Upper lobe of left lung (tissue), 6 donors: ENCODE results near the gene BTAF1. TPM values are rescaled to one million over a fixed set of nuclear protein-coding genes. Genes with fewer than 3 reads are reported as not detected.

Source experiments
- ATAC-seq, 2 donors: fragments of 200-7000 bp; cut with Tn5 transposase; one replicate each; pipeline ENCODE4 v1.9.1; 2022; ENCODE audit warnings: mild to moderate bottlenecking in 2 of 2, moderate library complexity in 2 of 2; ENCODE audit not compliant: low FRiP score in 2 of 2
- DNase-seq, 2 donors: peaks; one replicate each; pipeline ENCODE4 v3.0.0-alpha.2; 2019 to 2020
- H3K27ac ChIP-seq, 4 donors: fragments of 200-600 bp; sonication (generic); one replicate each; pipeline ENCODE4 v1.5.1; 2016 to 2019
- H3K27me3 ChIP-seq, 4 donors: fragments of 200-600 bp; sonication (generic); one replicate each; pipeline ENCODE4 v1.5.1; 2017 to 2019
- H3K36me3 ChIP-seq, 4 donors: fragments of 200-600 bp; sonication (generic); one replicate each; pipeline ENCODE4 v1.5.1; 2016 to 2019
- H3K4me1 ChIP-seq, 4 donors: fragments of 200-600 bp; sonication (generic); one replicate each; pipeline ENCODE4 v1.5.1; 2018 to 2019
- H3K4me3 ChIP-seq, 4 donors: fragments of 200-600 bp; sonication (generic); one replicate each; pipeline ENCODE4 v1.5.1; 2017 to 2019; ENCODE audit warnings: mild to moderate bottlenecking in 2 of 4, moderate library complexity in 1 of 4
- H3K9me3 ChIP-seq, 4 donors: fragments of 200-600 bp; sonication (generic); one replicate each; pipeline ENCODE4 v1.5.1; 2018 to 2019
- EP300 ChIP-seq, 4 donors: sonication (generic); formaldehyde crosslinking; IDR thresholded peaks; one replicate each; pipeline ENCODE4 v1.5.1; 2017; ENCODE audit warnings: antibody characterized with exemption in 4 of 4, control low read depth in 2 of 4
- POLR2A ChIP-seq, 4 donors: fragments of 450-650 bp; IDR thresholded peaks; one replicate each; pipeline ENCODE4 v1.5.1; 2016 to 2017; ENCODE audit warnings: antibody characterized with exemption in 4 of 4, mild to moderate bottlenecking in 2 of 4
- POLR2AphosphoS5 ChIP-seq, 2 donors: sonication (generic); formaldehyde crosslinking; IDR thresholded peaks; one replicate each; pipeline ENCODE4 v1.5.1; 2017; ENCODE audit warnings: antibody characterized with exemption in 2 of 2
- WGBS, 2 donors: methylation state at CpG; one replicate each; pipeline ENCODE4 v1.1.5; 2017 to 2018; 5-methylcytosine and 5-hydroxymethylcytosine counted together
- total RNA-seq, 6 donors: library from RNA; depleted of rRNA in 4 of 6; stranded (reverse); fragments of >200 nt in 4 of 6; gene quantifications; one replicate each; pipeline versions ENCODE4 v1.1.0 to v1.2.1, GENCODE V29; 2016 to 2021
- TF ChIP-seq, protein P1 (sequence below), 6 experiments: fragments of 450-650 bp in 4 of 6; fragments of 200-600 bp in 2 of 6; sonication (generic) in 2 of 6; IDR thresholded peaks; one replicate each; pipeline ENCODE4 v1.5.1; 2016 to 2019; ENCODE audit warnings: antibody characterized with exemption in 6 of 6
- donor health status: DM: no; HTN: no; CAD: no; lungs with moderate emphysema.
- donor health status: DM: no; HTN: yes; CAD: no; lungs with severe emphysema.

Gene BTAF1
- total RNA-seq, 6 donors from 2014 or later: 22.0 to 68.1 (median 32.9) TPM

DNA sequence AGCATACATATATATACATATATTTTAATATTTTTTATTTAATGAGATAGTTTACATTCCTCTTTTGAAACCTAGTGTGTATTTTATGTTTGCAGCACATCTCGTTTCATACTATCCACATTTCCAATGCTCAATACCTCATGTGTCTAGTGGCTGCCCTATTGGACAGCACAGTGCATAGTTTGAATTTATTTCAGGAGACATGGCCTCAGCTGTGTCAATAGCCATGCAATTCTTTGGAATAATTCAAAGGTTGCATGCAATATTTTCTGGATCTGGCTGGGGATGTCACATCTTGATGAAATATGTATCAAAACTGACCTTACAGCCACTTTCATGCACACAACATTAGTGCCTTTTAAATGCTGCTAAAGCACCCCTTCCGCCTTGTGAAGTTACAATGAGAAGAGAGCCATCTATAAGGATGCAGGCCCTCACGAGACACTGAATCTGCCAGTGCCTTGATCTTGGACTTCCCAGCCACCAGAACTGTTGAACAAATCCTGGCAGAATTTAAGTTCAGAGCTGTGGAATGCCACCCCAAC, 27.3 kb upstream of the BTAF1 start:
- Histone ChIP-seq H3K27ac (no peak overlapping the region), H3K4me1 (peaks cover 0 to under 1% (median 0%) of the 10 kb centered on the region in 4 donors), H3K36me3 (no peaks in the 10 kb centered on the region), H3K27me3 (no peaks in the 10 kb centered on the region), H3K9me3 (no peaks in the 10 kb centered on the region), H3K4me3 (no peak overlapping the region)
- TF ChIP-seq EP300 (IDR thresholded peaks at IDR 0.05) (no peak), POLR2A (IDR thresholded peaks at IDR 0.05) (no peak), POLR2AphosphoS5 (IDR thresholded peaks at IDR 0.05) (no peak)
- TF ChIP-seq, protein P1, sequence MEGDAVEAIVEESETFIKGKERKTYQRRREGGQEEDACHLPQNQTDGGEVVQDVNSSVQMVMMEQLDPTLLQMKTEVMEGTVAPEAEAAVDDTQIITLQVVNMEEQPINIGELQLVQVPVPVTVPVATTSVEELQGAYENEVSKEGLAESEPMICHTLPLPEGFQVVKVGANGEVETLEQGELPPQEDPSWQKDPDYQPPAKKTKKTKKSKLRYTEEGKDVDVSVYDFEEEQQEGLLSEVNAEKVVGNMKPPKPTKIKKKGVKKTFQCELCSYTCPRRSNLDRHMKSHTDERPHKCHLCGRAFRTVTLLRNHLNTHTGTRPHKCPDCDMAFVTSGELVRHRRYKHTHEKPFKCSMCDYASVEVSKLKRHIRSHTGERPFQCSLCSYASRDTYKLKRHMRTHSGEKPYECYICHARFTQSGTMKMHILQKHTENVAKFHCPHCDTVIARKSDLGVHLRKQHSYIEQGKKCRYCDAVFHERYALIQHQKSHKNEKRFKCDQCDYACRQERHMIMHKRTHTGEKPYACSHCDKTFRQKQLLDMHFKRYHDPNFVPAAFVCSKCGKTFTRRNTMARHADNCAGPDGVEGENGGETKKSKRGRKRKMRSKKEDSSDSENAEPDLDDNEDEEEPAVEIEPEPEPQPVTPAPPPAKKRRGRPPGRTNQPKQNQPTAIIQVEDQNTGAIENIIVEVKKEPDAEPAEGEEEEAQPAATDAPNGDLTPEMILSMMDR (IDR thresholded peaks at IDR 0.05): no peak
- 89% methylated on average over 3 of the region's 3 CpGs for WGBS, 2 donors
- ATAC-seq (no peak), DNase-seq (no peak)

DNA sequence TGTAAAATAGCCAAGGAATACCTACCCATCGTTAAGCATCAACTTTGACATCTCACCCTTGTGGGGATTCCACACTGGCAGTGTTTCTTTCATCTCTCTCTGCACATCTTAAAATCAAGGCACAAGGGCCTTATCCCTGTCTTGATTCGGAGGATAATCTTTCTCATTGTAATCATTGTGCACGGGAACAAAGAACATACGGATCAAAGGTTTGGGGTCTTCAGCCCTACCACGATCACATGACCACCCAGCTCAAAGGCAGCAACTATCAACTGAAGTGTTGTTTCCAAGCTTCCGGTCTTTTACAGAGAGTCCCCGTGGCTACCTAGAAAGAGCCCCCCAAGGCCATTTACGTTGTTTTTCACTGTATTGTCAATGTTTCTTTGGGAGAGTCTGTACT, 26.1 kb upstream of the BTAF1 start:
- no peak overlapping the region for H3K4me3 ChIP-seq
- no peak overlapping the region for H3K27ac ChIP-seq
- no peaks in the 10 kb centered on the region for H3K36me3 ChIP-seq
- peaks cover 5 to 7% (median 5%) of the 10 kb centered on the region in 4 donors for H3K4me1 ChIP-seq
- DNase-seq (no peak), ATAC-seq (no peak)
- WGBS, 2 donors: 72 to 78% methylated on average over 8 of the region's 8 CpGs
- no peaks in the 10 kb centered on the region for H3K9me3 ChIP-seq
- H3K27me3 ChIP-seq: no peaks in the 10 kb centered on the region
- TF ChIP-seq, protein P1 (IDR thresholded peaks at IDR 0.05): no peak
- TF ChIP-seq POLR2A (IDR thresholded peaks at IDR 0.05) (no peak), EP300 (IDR thresholded peaks at IDR 0.05) (no peak), POLR2AphosphoS5 (IDR thresholded peaks at IDR 0.05) (no peak)

DNA sequence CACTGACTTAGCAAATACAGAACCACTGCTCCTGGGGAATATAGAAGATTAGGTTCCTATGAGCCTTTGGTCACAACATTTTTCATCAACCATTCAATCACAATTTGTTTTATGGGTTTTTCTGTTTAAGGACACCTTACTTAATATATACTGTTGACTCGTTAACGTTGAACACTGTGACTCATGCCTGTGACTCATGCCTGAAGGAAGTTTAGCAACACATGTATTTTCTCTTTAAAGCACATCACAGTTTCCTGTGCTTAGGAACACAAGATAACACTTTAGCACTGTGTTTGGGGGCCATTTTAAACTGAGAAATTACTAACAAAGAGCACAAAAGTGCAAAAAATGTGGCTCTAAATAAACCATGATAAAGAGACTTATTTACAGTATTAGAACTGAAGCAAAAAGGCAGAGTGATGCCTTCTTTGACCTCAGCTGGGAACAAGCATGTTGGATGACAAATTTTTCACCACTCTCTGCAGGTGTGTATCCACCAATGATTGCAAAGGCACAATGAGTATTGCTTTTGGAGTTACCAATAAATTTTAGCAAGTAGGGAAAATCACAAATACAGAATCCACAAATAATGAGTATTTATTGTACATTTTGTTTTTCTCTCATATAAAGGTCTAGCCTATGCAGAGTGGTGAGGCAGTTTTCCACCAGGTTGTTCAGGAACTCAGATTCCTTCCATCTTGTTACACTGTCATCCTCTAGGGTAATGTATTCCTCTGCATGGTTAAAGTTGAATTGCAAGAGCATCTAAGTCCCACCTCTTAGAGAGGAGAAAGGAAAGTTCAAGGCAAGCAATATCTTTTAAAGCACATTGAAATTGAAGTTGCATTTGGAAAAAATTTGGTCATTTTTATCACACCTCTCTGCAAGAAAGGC, 21.5 kb upstream of the BTAF1 start:
- WGBS, 2 donors: 2 to 4% methylated on average over 2 of the region's 2 CpGs
- H3K27ac ChIP-seq: peak overlapping the region; percentile 23 to 56 (median 38)

DNA sequence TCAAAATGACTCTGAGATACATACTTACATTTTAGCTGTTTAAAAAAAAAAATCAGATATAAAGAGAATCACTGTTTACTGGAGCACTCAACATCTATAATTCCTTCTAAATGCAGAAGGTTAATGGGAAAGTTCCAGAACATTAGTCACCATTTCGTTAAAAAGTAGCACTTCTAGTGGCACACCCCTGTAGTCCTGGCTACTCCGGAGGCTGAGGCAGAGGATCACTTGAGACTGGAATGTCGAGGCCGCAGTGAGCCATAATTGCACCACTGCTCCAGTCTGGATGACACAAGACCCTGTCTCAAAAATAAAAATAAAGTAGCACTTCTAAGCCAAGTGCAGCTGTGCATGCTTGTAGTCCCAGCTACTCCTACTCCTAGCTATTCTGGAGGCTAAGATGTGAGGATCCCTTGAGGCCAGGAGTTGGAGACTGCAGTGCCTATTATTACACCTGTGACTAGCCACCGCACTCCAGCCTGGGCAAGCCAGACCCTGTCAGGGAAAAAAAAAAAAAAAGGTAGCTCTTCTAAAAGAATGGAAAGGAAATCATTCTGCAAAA, 16.5 kb upstream of the BTAF1 start:
- DNase-seq: no peak
- H3K4me1 ChIP-seq: peaks cover 11 to 25% (median 15%) of the 10 kb centered on the region in 4 donors
- H3K27ac ChIP-seq: no peak overlapping the region
- WGBS, 2 donors: 70 to 78% methylated on average over 5 of the region's 5 CpGs
- no peak overlapping the region for H3K4me3 ChIP-seq
- no peaks in the 10 kb centered on the region for H3K27me3 ChIP-seq
- H3K36me3 ChIP-seq: no peaks in the 10 kb centered on the region
- TF ChIP-seq POLR2AphosphoS5 (IDR thresholded peaks at IDR 0.05) (no peak), EP300 (IDR thresholded peaks at IDR 0.05) (no peak)
- TF ChIP-seq, protein P1 (IDR thresholded peaks at IDR 0.05): no peak
- H3K9me3 ChIP-seq: no peaks in the 10 kb centered on the region
- ATAC-seq: no peak

More for the DNA sequence above, 21.5 kb upstream of the BTAF1 start:
- peak in 1 of 2 donors; percentile 58 for TF ChIP-seq POLR2AphosphoS5 (IDR thresholded peaks at IDR 0.05)
- TF ChIP-seq, protein P1 (IDR thresholded peaks at IDR 0.05): no peak
- Histone ChIP-seq H3K9me3 (no peaks in the 10 kb centered on the region), H3K4me3 (no peak overlapping the region), H3K4me1 (peaks cover 5 to 12% (median 5%) of the 10 kb centered on the region in 4 donors), H3K27me3 (no peaks in the 10 kb centered on the region), H3K36me3 (no peaks in the 10 kb centered on the region)
- peak in 1 of 2 donors; percentile 75 for DNase-seq
- ATAC-seq: peak; percentile 78 to 79
